OCI-LY7 (cell line): Measurements from ENCODE around the gene CNN2. TPM values are rescaled to one million over a fixed set of nuclear protein-coding genes. Genes with fewer than 3 reads are reported as not detected.

Source experiments
- BruUV-seq: library from RNA; stranded (reverse); fragments of 400-500 nt; replicated peaks from 2 replicates; lab custom pipeline; 2021; lab: Mats Ljungman, UMichigan
- CTCF ChIA-PET: fragments of 300-600 bp; sonication (Branson Sonifier 250); formaldehyde crosslinking; loops from one replicate; lab custom pipeline; 2022; ENCODE audit warnings: antibody characterized with exemption; ENCODE audit not compliant: unreplicated experiment; lab: Charles Lee
- POLR2A ChIA-PET: fragments of 300-600 bp; sonication (Branson Sonifier 250); formaldehyde crosslinking; loops from one replicate; lab custom pipeline; 2022; ENCODE audit warnings: antibody characterized with exemption; lab: Charles Lee
- DNase-seq: peaks from one replicate; pipeline ENCODE4 v3.0.0-alpha.2; 2015; ENCODE audit warnings: low spot score
- H2AFZ ChIP-seq: fragments of 200-600 bp; sonication (generic), shearing (Covaris generic); 2 replicates; pipeline ENCODE4 v1.6.1; 2014; ENCODE audit warnings: mild to moderate bottlenecking, antibody characterized with exemption, low read length, moderate library complexity
- H3K27ac ChIP-seq: fragments of 200-600 bp; sonication (generic); 2 replicates; pipeline ENCODE4 v1.5.1; 2014; ENCODE audit warnings: mixed run types, low read depth, mild to moderate bottlenecking, moderate library complexity, low read length, inconsistent platforms; ENCODE audit not compliant: poor library complexity, severe bottlenecking
- H3K36me3 ChIP-seq: fragments of 200-600 bp; sonication (generic); 2 replicates; pipeline ENCODE4 v1.6.1; 2014; ENCODE audit warnings: mild to moderate bottlenecking, antibody characterized with exemption, low read length, moderate library complexity, mixed read lengths; ENCODE audit not compliant: insufficient read depth
- H3K4me1 ChIP-seq: fragments of 200-600 bp; sonication (generic); 2 replicates; pipeline ENCODE4 v1.5.1; 2014; ENCODE audit warnings: mild to moderate bottlenecking, low read length; ENCODE audit not compliant: insufficient read depth, poor library complexity, severe bottlenecking
- H3K4me2 ChIP-seq: fragments of 200-600 bp; sonication (generic); 2 replicates; pipeline ENCODE4 v1.6.1; 2014; ENCODE audit warnings: mild to moderate bottlenecking, low read length
- H3K4me3 ChIP-seq: fragments of 200-600 bp; sonication (generic); 2 replicates; pipeline ENCODE4 v1.5.1; 2014; ENCODE audit warnings: mild to moderate bottlenecking, low read depth, low read length; ENCODE audit not compliant: poor library complexity, severe bottlenecking
- H3K79me2 ChIP-seq: fragments of 200-600 bp; sonication (generic); 2 replicates; pipeline ENCODE4 v1.6.1; 2016; ENCODE audit warnings: low read depth, mild to moderate bottlenecking, low read length, moderate library complexity, mixed read lengths; ENCODE audit not compliant: insufficient read depth
- H3K9me2 ChIP-seq: fragments of 200-600 bp; sonication (generic); 2 replicates; pipeline ENCODE4 v1.6.1; 2016; ENCODE audit warnings: mild to moderate bottlenecking, low read length, mixed read lengths; ENCODE audit not compliant: insufficient read depth
- H3K9me3 ChIP-seq: fragments of 200-600 bp; sonication (generic); 2 replicates; pipeline ENCODE4 v1.6.1; 2014; ENCODE audit warnings: mild to moderate bottlenecking, mixed run types, low read length, mixed read lengths
- H4K20me1 ChIP-seq: fragments of 200-600 bp; sonication (generic); 2 replicates; pipeline ENCODE4 v1.6.1; 2014; ENCODE audit warnings: mild to moderate bottlenecking, antibody characterized with exemption, low read length, moderate library complexity, mixed read lengths; ENCODE audit not compliant: insufficient read depth
- CTCF ChIP-seq: fragments of 200-600 bp; sonication (generic); conservative IDR thresholded peaks from 2 replicates; pipeline ENCODE4 v1.5.1; 2014; ENCODE audit warnings: mild to moderate bottlenecking, antibody characterized with exemption, low read length, moderate library complexity, mixed read lengths
- EZH2phosphoT487 ChIP-seq: fragments of 200-600 bp; sonication (generic); IDR thresholded peaks from 2 replicates; pipeline ENCODE4 v1.6.1; 2018; ENCODE audit warnings: low read depth, borderline replicate concordance, mild to moderate bottlenecking, mixed run types, antibody characterized with exemption, low read length, moderate library complexity, mixed read lengths
- intact Hi-C: fragments of 100-400 bp; cut with micrococcal nuclease; formaldehyde crosslinking; loops from one replicate; pipeline ENCODE4 v1.10.0; 2022; ENCODE audit not compliant: unreplicated experiment
- total RNA-seq, 2 experiments: library from RNA; depleted of rRNA in 1 of 2; stranded (reverse); fragments of >200 nt in 1 of 2; shearing (Covaris generic) in 1 of 2; gene quantifications; 2 replicates each; pipeline ENCODE4 v1.2.3, GENCODE V29; 2014 to 2022

CNN2 gene
- total RNA-seq, 2 experiments from 2014 or later, result 73.7 to 127 TPM

DNA sequence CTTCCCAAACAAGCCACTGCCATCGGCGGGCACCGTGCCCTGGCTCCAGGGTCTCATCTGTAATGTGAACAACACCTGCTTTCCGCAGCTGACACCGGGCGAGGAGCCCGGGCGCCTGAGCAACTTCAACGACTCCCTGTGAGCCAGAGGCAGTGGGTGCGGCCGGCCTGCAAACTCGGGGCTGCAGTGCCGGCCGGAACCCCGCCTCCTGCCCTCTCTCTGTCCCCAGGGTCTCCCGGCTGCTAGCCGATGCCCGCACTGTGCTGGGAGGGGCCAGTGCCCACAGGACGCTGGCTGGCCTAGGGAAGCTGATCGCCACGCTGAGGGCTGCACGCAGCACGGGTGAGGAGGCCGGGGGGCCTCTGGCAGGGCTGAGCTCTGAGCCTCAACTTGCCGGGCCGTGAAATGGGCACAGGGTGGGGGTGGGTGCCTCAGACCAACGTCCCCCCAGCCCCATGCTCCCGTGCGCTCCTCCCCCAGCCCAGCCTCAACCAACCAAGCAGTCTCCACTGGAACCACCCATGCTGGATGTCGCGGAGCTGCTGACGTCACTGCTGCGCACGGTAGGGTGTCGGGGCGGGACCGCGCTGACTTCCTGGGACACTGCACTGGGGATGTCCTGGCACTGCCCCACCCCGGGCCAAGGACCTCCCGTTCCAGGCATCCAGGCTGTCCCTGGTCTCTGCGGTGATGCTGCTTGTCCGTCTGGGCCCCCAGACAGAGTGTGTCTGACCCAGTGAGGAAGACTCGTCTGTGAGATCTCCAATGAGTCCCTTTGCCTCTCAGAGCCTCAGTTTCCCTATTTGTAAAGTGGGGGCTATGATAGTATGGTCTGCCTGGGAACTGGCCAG is 15.7 kb downstream of the CNN2 start:
- Histone ChIP-seq H3K27ac (no peak overlapping the region), H3K9me2 (no peaks in the 10 kb centered on the region), H2AFZ (no peak overlapping the region), H3K36me3 (peaks cover 17% of the 10 kb centered on the region; the same call in 1 of the 2 replicates), H3K79me2 (0 out of 2 replicates have a peak, but pooled peaks cover 5% of the 10 kb centered on the region), H3K4me2 (peak overlapping the region; percentile 93; the same call in 1 of the 2 replicates), H3K9me3 (no peaks in the 10 kb centered on the region), H4K20me1 (no peaks in the 10 kb centered on the region; the same call in 1 of the 2 replicates), H3K4me3 (no peak overlapping the region), H3K4me1 (peaks cover 52% of the 10 kb centered on the region)
- CTCF ChIA-PET, result no interaction called here
- no TSS peak for BruUV-seq
- DNase-seq, result no peak
- POLR2A ChIA-PET, result interaction anchor here (0.8 kb wide), 1 partner anchor 21 kb away, joined by 5 read pairs; the partner anchor contains the start of genes RNU6-2 and TMEM259
- intact Hi-C loops, result loop anchor here (2.0 kb wide), 1 partner anchor 15 kb away; the partner anchor contains the start of gene CNN2
- TF ChIP-seq CTCF (no peak), EZH2phosphoT487 (no peak)

- CTCF ChIA-PET, result interaction anchor here (1.0 kb wide), 1 partner anchor 32 kb away, joined by 14 read pairs; no protein-coding TSS in a partner anchor
- Histone ChIP-seq H3K9me3 (no peaks in the 10 kb centered on the region), H4K20me1 (no peaks in the 10 kb centered on the region; the same call in 1 of the 2 replicates), H3K79me2 (0 out of 2 replicates have a peak, but pooled peaks cover 5% of the 10 kb centered on the region), H3K4me3 (no peak overlapping the region), H2AFZ (no peak overlapping the region), H3K27ac (no peak overlapping the region), H3K36me3 (peaks cover 18% of the 10 kb centered on the region; the same call in 1 of the 2 replicates), H3K4me2 (no peak overlapping the region; the same call in 1 of the 2 replicates), H3K9me2 (no peaks in the 10 kb centered on the region), H3K4me1 (peaks cover 48% of the 10 kb centered on the region)
- no TSS peak for BruUV-seq
- no peak for TF ChIP-seq EZH2phosphoT487
- TF ChIP-seq CTCF, result no peak
- POLR2A ChIA-PET, result no interaction called here
- intact Hi-C loops, result no loop called here
- no peak for DNase-seq
These were observed 16.5 kb downstream of the CNN2 start for GRCh38 chr19:1042689-1043511.
